DND-41 (cell line): ENCODE measurements around the gene IFIH1.

Experiments
- CTCF ChIP-seq: IDR thresholded peaks from 2 replicates; pipeline ENCODE4 v1.5.1; 2012; ENCODE audit warnings: borderline replicate concordance, low read length, moderate library complexity, mild to moderate bottlenecking; ENCODE audit not compliant: poor library complexity, severe bottlenecking; ENCODE audit errors: extremely low read depth
- EZH2 ChIP-seq: IDR thresholded peaks from 3 replicates; pipeline ENCODE4 v1.6.1; 2012; ENCODE audit warnings: borderline replicate concordance, low read depth, mild to moderate bottlenecking, moderate library complexity, low read length, inconsistent platforms; ENCODE audit not compliant: severe bottlenecking

GRCh38 chr2:162253435-162253834 is 65.0 kb downstream of the IFIH1 start:
- TF ChIP-seq CTCF (no peak), EZH2 (no peak)
